GM21717 (cell line): ENCODE data around the gene TBCC.

ENCODE experiments used
- ATAC-seq: cut with Tn5 transposase; IDR thresholded peaks from one replicate; pipeline ENCODE4 v1.9.1; 2021; ENCODE audit warnings: mild to moderate bottlenecking, moderate library complexity; ENCODE audit not compliant: unreplicated experiment

Gene TBCC, protein sequence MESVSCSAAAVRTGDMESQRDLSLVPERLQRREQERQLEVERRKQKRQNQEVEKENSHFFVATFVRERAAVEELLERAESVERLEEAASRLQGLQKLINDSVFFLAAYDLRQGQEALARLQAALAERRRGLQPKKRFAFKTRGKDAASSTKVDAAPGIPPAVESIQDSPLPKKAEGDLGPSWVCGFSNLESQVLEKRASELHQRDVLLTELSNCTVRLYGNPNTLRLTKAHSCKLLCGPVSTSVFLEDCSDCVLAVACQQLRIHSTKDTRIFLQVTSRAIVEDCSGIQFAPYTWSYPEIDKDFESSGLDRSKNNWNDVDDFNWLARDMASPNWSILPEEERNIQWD

DNA sequence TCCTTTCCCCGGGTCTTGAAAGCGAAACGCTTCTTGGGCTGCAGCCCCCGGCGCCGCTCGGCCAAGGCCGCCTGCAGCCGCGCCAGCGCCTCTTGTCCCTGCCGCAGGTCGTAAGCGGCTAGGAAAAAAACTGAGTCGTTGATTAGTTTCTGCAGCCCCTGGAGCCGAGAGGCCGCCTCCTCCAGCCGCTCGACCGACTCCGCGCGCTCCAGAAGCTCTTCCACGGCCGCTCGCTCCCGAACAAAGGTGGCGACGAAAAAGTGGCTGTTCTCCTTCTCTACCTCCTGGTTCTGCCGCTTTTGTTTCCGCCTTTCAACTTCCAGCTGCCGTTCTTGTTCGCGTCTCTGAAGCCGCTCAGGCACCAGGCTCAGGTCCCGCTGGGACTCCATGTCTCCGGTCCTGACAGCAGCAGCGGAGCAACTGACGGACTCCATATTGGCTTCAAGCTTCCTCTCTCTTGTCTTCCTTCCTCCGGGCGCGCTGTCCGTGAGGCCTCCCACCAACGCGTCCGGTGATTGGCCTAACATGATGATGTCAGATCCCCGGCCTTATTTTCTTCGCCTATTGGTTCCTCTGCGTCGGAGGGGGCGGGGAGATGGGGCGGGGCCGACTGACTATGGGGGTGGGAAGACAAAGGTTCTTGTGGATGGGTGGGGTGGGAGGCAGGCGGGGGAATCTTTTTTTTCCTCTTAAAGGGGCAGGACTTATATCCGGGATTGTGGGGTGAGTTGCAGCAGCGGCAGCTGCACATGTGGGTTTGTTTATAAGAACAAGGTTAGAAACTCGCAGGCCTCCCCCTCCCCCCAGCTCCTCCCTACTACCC is at the start of gene TBCC:
TBCC (minus strand) TSS at position 464 of the 823 bp plus-strand sequence; CDS start at position 434, 30 bp downstream.
- peak; percentile 75 for ATAC-seq

DNA sequence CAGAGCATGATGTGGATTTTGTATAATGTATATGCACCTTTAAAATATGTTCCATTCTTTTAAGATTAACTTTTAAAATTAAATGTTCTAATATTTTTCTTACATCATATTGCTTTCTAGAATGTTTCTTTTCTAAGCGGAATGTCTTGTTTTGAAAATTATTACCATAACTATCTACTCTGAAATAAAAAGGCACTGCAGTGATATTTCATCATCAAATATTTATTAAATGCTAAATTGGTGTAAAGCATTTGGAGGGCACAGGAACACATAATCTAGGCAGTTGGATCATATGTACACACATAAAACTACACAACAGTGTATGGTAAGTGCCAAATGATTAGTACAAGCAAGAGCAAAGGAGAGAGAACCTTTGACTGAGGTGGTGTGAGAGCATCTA is 49.7 kb upstream of the TBCC start:
- no peak for ATAC-seq

DNA sequence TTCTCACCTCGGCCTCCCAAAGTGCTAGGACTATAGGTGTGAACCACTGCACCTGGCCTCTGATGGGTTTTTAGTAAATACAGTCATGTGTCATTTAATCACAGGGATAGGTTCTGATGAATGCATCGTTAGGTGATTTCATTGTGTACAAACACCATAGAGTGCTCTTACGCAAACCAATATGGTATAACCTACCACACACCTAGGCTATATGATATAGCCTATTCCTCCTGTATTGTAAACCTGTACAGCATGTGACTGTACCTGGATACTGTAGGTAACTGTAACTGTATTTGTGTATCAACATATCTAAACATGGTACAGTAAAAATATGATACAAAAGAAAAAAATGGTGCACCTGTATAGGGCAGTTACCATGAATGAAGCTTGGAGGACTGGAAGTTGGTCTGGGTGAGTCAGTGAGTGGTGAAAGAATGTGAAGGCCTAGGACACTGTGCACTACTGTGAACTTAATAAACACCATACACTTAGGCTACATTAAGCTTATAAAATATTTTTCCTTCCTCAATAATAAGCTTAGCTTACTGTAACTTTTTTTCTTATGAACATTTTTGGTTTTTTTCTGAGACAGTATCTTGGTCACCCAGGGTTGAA is 45.9 kb upstream of the TBCC start:
- ATAC-seq = no peak

DNA sequence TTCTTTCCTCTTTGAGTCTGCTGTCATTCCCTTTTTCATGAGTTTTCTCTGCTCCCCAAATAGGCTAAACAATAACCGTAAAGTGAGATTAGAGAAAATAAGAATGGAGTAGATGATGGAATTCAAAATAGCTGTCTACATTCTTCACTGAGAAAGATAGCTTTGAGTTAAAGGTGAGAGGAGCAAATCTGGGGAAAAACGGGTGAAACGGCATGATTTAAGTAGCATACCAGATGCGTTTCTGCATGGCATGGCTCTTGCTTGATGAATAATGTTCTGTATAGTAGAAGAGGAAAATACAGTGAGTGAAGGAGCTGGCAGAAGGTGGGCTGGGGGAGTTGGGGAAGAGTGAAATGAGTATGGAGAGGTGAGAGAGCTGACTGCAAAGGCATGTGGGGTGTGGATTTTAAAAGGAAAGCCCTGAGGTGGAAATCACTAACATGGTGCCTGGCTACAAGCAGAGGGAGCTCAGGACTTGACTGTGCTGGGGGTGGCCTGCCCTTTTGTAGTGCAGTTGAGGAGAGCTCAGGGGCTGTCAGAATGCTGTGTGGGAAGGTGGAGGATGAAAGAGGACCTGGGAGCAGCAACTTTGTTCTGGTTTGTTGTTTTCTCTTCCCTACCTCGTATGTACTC is 44.8 kb upstream of the TBCC start:
- no peak for ATAC-seq

DNA sequence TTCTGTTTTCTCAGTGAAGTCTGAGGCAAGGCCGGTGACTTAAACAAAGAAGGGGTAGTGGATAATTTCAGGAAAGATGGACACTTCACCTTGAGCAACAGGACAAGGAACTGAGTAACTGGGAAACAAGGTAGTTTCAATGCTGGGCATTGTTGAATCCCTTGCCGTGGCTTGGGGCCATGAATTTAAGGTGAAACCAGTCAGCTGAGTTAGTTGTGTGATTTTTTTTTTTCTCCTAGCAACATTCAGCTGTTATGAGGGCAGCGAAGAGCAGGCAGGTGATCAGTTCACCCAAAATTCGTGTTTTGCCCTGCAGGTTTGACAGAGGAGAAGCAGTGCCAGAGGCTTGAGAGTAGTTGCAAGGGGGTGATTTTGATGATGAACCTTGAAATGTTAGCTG is 42.8 kb upstream of the TBCC start:
- ATAC-seq = no peak

DNA sequence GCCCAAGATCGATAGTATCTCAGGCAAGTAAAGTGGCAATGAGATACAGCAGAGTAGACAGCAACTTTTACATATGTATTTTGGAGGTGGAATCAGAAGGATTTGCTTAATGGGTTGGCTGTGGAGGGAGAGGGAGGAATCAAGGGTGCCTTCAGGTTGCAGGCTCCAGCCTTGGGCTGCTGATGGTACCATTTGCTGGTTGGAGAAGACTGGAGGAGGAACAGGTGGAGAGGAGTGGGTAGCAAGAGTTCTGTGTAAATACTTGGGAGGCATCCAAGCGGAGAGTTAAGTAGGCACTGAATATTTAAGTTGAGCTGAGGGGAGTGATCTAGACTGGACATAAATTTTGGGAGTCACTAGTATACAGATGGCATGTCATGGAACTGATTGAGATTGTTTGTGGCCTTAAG is 41.2 kb upstream of the TBCC start:
- ATAC-seq = no peak

DNA sequence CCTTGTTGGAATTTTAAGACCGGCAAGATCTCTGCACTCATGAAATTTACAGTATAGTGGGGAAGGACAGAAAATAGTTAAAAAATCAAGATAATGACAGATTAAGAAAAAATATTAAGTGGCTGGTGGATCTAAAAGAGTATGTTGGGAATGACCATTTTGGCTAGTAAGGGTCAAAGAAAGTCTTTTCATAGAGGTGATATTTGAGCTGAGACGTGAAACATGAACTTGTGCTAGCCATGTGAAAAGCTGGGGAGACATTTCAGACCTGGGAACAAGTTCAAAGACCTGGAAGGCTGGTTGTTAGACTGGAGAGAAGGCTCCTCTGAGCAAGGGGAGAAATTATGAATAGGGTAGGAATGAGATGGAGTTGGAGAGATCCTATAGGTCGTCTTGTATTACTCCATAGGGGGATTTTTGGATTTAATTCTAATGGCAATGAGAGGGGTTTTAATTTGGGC is 40.7 kb upstream of the TBCC start:
- no peak for ATAC-seq

DNA sequence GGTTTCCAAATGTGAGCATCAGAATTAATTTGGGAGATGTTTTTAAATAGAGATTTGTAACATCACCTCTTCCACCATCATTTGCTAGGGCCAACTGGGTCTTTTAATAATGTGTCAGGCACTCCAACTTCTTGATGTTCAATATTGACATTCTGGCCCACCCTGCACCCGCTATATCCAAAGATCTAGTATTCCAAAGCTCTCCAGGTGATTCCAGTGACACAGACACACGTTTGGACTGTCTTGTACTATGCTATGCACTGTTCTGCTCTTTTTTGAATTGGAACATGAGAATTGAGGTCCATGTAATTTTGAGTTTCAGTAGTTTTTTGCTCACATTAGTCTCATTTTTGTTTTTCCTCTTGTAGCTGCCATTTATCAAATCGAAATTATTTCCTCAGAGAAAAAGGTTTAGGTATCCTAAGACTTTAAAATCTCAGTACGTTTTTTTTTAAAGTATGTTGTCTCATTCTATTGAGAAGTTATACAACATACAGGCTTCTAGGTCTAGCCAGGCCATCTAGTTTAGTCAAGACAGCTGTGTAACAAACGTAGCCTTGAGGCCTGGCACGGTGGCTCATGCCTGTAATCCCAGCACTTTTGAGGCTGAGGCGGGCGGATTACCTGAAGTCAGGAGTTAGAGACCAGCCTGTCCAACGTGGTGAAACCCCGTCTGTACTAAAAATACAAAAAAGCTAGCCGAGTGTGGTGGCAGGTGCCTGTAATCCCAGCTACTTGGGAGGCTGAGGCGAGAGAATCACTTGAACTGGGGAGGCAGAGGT is 39.0 kb upstream of the TBCC start:
- ATAC-seq = no peak

DNA sequence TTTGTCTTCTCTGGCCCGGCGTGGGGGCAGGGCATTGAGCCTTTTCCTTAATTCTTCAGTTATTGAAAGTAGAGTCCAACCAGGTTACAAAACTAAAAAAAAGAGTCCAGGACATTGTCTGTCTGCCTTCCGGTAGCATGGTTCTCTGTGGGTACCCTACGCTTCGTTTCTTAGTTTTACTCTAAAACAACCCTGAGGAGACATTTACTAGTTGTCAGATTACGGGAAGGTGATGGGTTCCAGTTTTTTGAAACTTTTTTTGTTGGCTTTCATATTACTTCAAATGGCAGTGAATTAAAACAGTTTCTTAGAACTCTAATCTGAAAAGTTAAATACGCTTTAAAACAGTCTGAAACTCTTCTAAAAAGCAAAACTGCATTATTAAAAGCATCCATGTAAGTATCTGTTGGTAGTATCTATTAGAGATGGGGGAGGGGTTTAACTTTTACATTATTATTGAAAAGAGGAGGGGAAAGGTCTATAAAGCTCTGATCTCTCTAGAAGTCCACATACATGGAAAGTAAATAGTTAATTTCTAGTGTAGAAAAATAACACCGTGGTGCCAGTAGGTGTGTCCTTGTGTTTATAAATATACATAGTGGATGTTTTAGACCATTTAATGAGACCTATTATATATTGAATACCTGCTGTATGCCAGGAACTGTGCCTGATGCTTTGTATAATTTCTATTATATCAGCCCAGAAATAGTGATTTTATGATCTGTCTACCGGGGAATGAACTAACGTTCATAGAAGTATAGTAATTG is 38.2 kb upstream of the TBCC start:
- ATAC-seq = no peak

DNA sequence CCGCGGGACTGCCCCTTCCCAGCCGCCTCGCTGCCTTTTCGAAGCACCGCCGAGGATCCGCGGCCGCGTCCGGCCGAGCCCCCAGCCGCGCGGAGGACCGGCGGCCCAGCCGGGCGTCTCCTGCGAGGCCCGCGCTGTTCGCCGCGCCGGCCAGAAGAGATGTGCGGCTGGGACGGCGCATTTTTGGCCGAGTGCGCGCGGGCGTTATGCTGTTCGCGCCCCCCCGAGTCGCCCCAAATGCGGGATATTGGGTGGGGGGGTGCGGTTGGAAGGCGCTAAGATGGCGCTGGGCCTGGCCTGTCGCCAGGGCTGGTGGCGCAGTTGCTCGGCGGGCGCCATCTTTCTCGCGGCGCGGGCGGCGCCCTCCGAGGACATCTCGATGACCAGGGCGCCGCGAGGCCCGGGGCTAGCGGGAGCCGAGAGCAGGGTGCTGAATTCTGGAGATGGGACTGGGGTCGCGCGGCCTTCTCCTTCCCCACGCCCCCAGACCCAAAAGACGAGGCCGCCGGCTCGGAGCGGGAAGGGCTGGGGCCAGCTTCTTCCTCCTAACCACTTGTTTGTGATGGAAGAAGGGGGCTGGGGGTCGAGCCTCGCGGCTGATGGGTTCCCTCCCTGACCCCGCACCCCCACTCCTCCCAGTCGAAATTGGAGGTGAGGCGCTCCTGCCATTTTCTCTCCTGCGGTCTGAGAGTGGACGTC is 37.4 kb upstream of the TBCC start:
- no peak for ATAC-seq

DNA sequence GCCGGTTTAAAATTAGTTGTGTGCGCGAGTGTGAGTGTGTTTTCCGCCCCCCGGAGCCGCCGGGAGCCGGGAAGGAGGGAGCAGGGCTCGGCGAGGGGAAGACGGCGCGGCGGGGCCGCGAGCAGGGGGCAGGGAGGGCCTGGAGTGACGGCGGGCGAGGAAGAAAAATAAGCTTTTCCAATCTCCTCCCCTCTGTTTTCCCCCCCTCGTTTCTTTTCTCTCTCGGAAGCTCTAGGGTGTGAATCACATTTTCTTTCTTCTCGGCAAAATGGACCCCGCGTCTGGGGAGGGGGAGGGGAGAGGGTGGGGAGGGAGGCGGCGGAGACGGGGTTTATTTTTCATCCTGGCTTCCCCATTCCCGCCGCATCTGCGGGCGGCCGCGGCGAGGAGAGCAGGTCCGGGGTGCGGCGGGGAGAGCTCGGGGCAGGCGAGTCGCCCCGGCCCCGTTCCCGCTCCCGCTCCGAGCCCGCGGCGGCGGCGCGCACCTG is 36.8 kb upstream of the TBCC start:
- no peak for ATAC-seq

DNA sequence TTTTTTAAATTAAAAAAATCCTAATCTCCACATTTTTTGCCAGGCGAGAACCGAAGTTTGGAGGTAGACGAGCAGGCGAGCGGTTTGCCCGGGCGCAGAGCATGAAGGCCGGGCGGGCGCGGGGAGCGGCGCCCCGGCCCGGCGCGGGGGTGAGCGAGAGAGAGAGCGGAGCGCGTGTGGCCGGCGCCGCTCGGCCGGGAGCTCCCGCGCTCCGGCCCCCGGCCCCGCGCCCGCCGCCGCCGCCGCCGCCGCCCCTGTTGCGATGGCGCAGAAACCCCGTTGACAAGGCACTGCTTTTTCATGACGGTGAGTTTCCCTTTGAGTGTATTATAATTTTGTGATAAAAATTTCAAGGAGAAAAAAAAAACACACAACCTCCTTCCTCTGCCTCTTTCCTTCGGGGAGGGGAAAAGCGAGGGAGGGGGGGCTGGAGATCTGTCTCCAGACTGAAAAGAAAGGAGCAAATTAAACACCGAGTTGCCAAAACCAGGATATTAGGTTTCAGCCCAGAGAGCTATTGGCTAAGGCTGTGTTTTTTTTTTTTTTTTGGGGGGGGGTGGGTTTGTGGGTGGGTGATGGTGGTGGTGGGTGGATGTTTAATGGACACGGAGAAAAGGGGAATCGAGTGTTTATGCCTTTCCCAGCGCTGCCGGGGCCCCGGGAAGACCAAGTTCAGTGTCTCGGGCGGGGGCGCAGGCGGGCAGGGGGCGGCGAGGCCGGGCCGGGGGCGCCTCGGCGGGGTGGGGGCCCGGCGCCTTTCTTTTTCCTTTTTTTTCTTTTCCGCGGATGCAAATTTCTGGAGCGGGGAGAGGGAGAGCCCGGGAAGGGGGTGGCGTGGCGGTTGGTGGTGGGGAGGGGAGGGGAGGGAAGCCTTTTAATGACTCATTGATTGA is 36.1 kb upstream of the TBCC start, which contains the start of gene BICRAL:
BICRAL (plus strand) TSS at position 257 of the 893 bp plus-strand sequence. CDS start 39,971 bp downstream, outside the sequence.
- ATAC-seq = no peak

DNA sequence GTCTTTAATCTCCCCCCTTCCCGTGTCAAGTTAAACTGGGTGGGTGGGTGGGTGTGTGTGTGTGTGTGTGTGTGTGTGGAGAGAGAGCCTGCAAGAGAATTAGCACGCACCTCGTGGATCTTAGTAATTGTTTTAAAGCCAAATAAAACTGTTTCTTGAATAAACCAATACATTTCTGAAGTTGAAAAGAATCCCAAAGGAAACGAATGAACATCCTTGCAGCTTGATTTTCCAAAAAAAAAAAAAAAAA is 35.6 kb upstream of the TBCC start:
- ATAC-seq = no peak

DNA sequence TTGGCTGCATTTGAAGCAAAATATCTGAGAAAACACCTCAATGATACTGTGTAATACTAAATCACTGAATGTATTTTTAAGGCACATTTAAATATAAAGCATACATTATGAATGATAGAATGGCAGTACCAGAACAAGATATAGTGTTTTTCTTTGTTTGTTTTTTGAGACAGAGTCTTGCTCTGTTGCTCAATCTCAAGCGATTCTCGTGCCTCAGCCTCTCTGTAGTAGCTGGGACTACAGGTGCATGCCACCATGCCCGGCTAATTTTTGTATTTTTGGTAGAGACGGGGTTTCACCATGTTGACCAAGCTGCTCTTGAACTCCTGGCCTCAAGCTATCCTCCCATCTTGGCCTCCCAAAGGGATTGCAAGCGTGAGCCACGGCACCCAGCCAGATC is 33.6 kb upstream of the TBCC start:
- no peak for ATAC-seq

DNA sequence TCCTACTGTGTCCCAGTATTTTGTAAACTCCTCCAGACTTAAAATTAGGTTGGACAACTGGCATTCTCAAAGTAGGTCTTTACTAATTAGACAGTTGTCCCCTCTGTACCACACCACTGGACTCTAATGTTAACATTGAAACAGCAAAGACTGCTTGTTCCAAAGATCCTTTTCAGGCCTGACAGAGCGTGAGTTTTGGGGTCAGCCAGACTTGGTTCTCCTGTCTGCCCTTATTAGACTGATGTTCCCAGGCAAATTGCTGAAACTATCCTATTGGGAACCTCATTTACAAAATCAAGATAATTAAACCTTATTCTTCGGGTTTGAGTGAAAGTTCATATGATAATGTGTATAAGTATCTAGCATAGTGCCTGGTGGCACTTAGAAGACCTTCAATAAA is 32.2 kb upstream of the TBCC start:
- ATAC-seq = no peak

DNA sequence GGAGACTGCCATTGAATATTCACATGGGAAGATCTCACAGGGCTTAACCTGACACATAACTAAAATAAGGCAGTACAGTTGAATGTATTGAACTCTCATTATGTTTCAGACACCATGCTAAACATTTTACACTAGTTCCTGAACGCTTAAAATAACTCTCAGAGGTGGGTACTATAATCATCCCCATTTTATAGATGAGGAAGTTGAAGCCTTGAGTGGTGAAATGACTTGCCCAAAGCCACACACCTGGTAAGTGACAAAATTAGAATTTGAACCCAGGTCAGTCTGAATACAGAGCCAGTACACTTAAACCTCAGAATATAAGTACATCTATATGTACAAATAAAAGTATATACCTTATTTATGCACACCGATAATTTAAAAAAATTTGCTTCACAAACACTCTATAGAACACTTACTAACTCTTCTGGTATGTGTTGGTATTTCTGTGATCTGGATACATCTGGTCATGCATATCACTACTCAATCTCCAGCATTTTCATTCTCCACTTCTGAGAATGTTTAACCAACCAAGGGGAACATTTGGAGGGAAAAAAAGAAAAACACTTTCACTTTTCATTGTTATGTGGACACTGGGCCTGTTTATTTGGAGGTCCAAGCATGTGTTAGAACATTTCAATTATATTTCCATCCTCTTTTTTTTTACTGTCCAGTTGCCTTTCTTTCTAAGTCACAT is 31.4 kb upstream of the TBCC start:
- ATAC-seq = no peak

DNA sequence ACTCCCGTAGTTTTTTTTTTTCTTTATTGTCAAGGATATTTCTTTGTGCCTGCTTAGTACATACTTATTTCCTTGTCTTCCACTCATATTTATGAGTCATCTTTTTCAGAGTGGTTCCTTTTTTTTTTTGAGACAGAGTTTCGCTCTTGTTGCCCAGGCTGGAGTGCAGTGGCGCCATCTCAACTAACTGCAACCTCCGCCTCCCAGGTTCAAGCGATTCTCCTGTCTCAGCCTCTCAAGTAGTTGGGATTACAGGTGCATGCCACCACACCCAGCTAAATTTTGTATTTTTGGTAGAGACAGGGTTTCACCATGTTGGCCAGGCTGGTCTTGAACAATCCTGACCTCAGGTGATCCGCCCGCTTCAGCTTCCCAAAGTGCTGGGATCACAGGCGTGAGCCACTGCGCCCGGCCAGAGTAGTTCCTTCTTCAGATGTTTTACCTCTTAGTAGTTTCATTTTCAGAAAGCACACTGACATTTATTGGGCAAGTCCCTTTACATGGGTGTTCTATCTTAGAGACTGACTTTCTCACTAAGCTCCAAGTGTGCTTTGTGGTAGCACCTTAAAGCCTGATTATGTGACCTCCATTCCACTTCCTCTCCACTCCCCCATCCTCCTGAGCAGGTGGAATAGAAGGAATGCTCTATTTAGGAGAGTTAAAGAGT is 29.1 kb upstream of the TBCC start:
- peak; percentile 41 for ATAC-seq
